ENCODE measurements around the gene FBXO2.

FBXO2 gene

GRCh38 chr1:11654137-11654938, at the start of gene FBXO2, which contains the start of gene FBXO44:
TSS of gene FBXO2 (minus strand) at chr1:11654429. CDS start at chr1:11654340, 89 bp downstream.
TSS of gene FBXO44 (plus strand) at chr1:11654877. CDS start at chr1:11655836, 959 bp downstream.
- peak within 1 kb of the TSS; percentile 80 for H3K4me3 ChIP-seq (ENCODE audit: low read length)
- H3K27me3 ChIP-seq (ENCODE audit: insufficient read depth, low read length): peaks cover 39% of the 10 kb centered on the region
- H3K36me3 ChIP-seq (ENCODE audit: insufficient read depth, low read length): peaks cover 13% of the 10 kb centered on the region
- no peak within 1 kb of the TSS for H2AFZ ChIP-seq (ENCODE audit: low read depth, low read length)
- H3K4me1 ChIP-seq (ENCODE audit: insufficient read depth, low read length): peaks cover 7% of the 10 kb centered on the region
- no peaks in the 10 kb centered on the region for H3K9me3 ChIP-seq (ENCODE audit: low read length)

- H3K4me1 ChIP-seq (ENCODE audit: insufficient read depth, low read length): peaks cover 53% of the 10 kb centered on the region
These were observed 49.3 kb upstream of the FBXO2 start for GRCh38 chr1:11703357-11704193.

DNA sequence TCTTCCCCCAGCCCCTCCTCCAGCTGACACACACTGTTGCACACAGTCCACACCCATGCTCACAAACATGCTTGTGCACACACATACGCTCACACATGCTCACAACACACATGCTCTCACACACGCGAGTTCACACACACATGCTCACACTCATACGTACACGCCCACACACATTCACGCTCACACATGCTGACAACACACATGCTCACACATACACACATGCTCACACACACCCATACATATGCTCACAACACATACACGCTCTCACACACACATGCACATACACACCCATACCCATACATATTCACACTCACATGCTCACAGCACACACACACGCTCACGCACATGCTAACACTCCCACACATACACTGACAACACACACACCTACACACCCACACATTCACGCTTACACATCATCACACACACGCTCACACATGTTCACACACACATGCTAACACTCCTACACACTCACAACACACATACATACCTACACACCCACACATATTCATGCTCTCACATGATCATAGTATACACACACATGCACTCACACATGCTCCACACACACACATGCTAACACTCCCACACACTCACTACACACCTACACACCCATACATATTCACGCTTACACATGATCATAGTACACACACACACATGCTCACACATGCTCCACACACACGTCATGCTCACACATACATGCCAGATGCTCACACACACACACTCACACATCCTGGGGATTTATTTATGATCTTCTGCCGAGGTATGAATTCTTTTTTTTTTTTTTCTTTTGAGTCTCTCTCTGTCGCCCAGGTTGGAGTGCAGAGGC, 48.0 kb upstream of the FBXO2 start:
- Histone ChIP-seq H3K4me3 (ENCODE audit: low read length) (no peak overlapping the region), H3K4me1 (ENCODE audit: insufficient read depth, low read length) (peaks cover 53% of the 10 kb centered on the region), H3K27me3 (ENCODE audit: insufficient read depth, low read length) (no peaks in the 10 kb centered on the region), H3K36me3 (ENCODE audit: insufficient read depth, low read length) (peaks cover 11% of the 10 kb centered on the region), H2AFZ (ENCODE audit: low read depth, low read length) (no peak overlapping the region), H3K9me3 (ENCODE audit: low read length) (no peaks in the 10 kb centered on the region)

More at GRCh38 chr1:11703357-11704193, 49.3 kb upstream of the FBXO2 start:
- Histone ChIP-seq H3K4me3 (ENCODE audit: low read length) (no peak overlapping the region), H2AFZ (ENCODE audit: low read depth, low read length) (no peak overlapping the region), H3K9me3 (ENCODE audit: low read length) (no peaks in the 10 kb centered on the region), H3K36me3 (ENCODE audit: insufficient read depth, low read length) (peaks cover 23% of the 10 kb centered on the region), H3K27me3 (ENCODE audit: insufficient read depth, low read length) (no peaks in the 10 kb centered on the region)

DNA sequence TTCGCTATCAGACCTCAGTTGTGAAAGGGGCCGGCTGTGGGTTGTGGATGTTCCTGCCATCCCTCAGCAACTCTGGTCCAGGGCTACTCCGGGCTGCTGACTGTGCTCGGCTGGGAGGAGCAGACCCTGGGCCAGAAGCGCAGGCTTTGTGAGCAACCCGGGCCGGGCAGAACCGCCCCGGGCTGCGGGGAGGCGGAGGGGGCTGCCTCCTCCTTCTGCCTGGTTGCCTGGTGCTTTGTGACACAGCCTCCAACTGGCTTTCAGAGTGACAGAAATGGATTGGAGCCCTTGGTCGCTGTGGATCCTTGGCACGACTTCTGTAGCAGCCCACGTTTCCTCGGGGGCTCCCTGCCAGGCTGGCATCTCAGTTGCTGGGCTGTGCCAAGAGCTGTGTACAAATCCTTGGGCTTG, 47.3 kb upstream of the FBXO2 start:
- Histone ChIP-seq H3K36me3 (ENCODE audit: insufficient read depth, low read length) (peaks cover 9% of the 10 kb centered on the region), H3K9me3 (ENCODE audit: low read length) (no peaks in the 10 kb centered on the region), H2AFZ (ENCODE audit: low read depth, low read length) (no peak overlapping the region), H3K27me3 (ENCODE audit: insufficient read depth, low read length) (no peaks in the 10 kb centered on the region), H3K4me3 (ENCODE audit: low read length) (no peak overlapping the region), H3K4me1 (ENCODE audit: insufficient read depth, low read length) (peaks cover 53% of the 10 kb centered on the region)

- Histone ChIP-seq H3K4me3 (ENCODE audit: low read length) (no peak overlapping the region), H3K27me3 (ENCODE audit: insufficient read depth, low read length) (no peaks in the 10 kb centered on the region), H2AFZ (ENCODE audit: low read depth, low read length) (no peak overlapping the region), H3K9me3 (ENCODE audit: low read length) (no peaks in the 10 kb centered on the region), H3K36me3 (ENCODE audit: insufficient read depth, low read length) (peaks cover 9% of the 10 kb centered on the region), H3K4me1 (ENCODE audit: insufficient read depth, low read length) (peaks cover 51% of the 10 kb centered on the region)
These were observed 46.6 kb upstream of the FBXO2 start for GRCh38 chr1:11700601-11701467.

DNA sequence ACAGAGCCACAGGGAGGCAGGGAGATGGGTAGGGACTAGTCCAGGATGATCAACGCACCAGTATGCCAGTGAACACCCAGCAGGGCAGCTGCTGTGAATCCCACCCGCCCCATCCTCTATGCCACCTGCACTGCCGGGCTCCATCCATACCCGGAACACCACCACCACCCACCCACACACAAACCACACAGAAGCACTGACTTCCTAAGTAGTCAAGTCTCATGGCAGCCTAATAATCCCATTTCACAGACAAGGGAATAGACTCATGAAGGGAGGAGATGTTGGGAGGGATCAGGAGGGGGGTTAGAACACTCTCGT, 43.6 kb upstream of the FBXO2 start:
- Histone ChIP-seq H3K4me3 (ENCODE audit: low read length) (no peak overlapping the region), H3K27me3 (ENCODE audit: insufficient read depth, low read length) (no peaks in the 10 kb centered on the region), H2AFZ (ENCODE audit: low read depth, low read length) (no peak overlapping the region), H3K4me1 (ENCODE audit: insufficient read depth, low read length) (peaks cover 33% of the 10 kb centered on the region), H3K9me3 (ENCODE audit: low read length) (no peaks in the 10 kb centered on the region), H3K36me3 (ENCODE audit: insufficient read depth, low read length) (peaks cover 13% of the 10 kb centered on the region)

GRCh38 chr1:11697188-11697892, 43.1 kb upstream of the FBXO2 start:
- no peaks in the 10 kb centered on the region for H3K9me3 ChIP-seq (ENCODE audit: low read length)
- no peak overlapping the region for H3K4me3 ChIP-seq (ENCODE audit: low read length)
- no peak overlapping the region for H2AFZ ChIP-seq (ENCODE audit: low read depth, low read length)
- H3K27me3 ChIP-seq (ENCODE audit: insufficient read depth, low read length): no peaks in the 10 kb centered on the region
- H3K36me3 ChIP-seq (ENCODE audit: insufficient read depth, low read length): peaks cover 11% of the 10 kb centered on the region
- H3K4me1 ChIP-seq (ENCODE audit: insufficient read depth, low read length): peaks cover 36% of the 10 kb centered on the region

DNA sequence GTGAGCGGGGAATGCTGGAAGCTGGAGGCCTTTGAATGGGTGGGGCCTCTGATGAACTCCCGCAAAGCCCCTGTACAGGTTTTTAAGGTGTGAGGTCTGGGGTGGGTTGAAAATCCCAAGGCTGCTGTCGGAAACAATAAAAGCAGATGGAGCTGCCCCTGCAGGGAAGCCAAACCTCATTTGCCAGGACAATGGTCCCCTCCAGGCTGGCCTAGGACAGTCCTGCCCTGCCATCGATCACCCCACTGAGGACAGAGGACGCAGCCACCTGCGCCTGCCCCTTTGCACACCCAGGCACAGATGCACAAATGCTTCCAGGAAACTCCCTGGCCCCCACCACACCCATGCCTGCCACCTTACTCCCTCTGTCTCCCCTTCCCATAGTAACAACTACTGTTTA, 41.6 kb upstream of the FBXO2 start:
- Histone ChIP-seq H3K4me3 (ENCODE audit: low read length) (no peak overlapping the region), H3K36me3 (ENCODE audit: insufficient read depth, low read length) (peaks cover 6% of the 10 kb centered on the region), H2AFZ (ENCODE audit: low read depth, low read length) (no peak overlapping the region), H3K27me3 (ENCODE audit: insufficient read depth, low read length) (no peaks in the 10 kb centered on the region), H3K4me1 (ENCODE audit: insufficient read depth, low read length) (peaks cover 24% of the 10 kb centered on the region), H3K9me3 (ENCODE audit: low read length) (no peaks in the 10 kb centered on the region)

DNA sequence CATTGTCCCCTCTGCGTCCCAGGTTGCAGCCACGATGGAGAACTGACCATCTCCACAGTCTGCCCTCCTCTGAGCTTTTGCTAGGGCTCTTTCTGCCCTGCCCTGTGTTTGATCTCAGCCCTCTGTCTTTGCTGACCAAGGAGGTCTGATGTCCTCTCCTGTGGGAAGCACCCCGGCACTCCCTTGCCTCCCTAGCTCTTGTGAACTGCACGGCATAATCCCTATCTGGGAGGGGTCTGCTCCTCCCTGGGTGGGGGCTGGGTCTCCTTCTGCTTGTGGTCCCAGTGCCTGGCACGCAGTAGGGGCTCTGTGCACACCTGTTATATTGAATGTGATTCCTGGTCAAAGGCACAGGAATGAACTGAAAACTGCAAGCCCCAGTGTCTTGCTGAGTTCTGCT, 39.7 kb upstream of the FBXO2 start:
- Histone ChIP-seq H3K27me3 (ENCODE audit: insufficient read depth, low read length) (no peaks in the 10 kb centered on the region), H3K4me3 (ENCODE audit: low read length) (peak overlapping the region; percentile 9), H3K9me3 (ENCODE audit: low read length) (no peaks in the 10 kb centered on the region), H2AFZ (ENCODE audit: low read depth, low read length) (no peak overlapping the region), H3K4me1 (ENCODE audit: insufficient read depth, low read length) (peaks cover 33% of the 10 kb centered on the region), H3K36me3 (ENCODE audit: insufficient read depth, low read length) (peaks cover 6% of the 10 kb centered on the region)

GRCh38 chr1:11693024-11693590, 38.9 kb upstream of the FBXO2 start:
- Histone ChIP-seq H3K36me3 (ENCODE audit: insufficient read depth, low read length) (peaks cover 6% of the 10 kb centered on the region), H3K4me3 (ENCODE audit: low read length) (peak overlapping the region; percentile 60), H3K9me3 (ENCODE audit: low read length) (no peaks in the 10 kb centered on the region), H3K27me3 (ENCODE audit: insufficient read depth, low read length) (no peaks in the 10 kb centered on the region), H2AFZ (ENCODE audit: low read depth, low read length) (no peak overlapping the region), H3K4me1 (ENCODE audit: insufficient read depth, low read length) (peaks cover 33% of the 10 kb centered on the region)

- Histone ChIP-seq H3K36me3 (ENCODE audit: insufficient read depth, low read length) (peaks cover 6% of the 10 kb centered on the region), H2AFZ (ENCODE audit: low read depth, low read length) (no peak overlapping the region), H3K4me1 (ENCODE audit: insufficient read depth, low read length) (peaks cover 33% of the 10 kb centered on the region), H3K4me3 (ENCODE audit: low read length) (peak overlapping the region; percentile 60), H3K9me3 (ENCODE audit: low read length) (no peaks in the 10 kb centered on the region), H3K27me3 (ENCODE audit: insufficient read depth, low read length) (no peaks in the 10 kb centered on the region)
These were observed 37.9 kb upstream of the FBXO2 start for GRCh38 chr1:11691928-11692711.

Measured in neuron (in vitro differentiated cells).